CD4-positive, alpha-beta T cell treated with Interleukin-21 for 1 hour (primary cell): Measurements from ENCODE around the gene TRIM2.

Experiments
- DNase-seq: peaks from one replicate; pipeline ENCODE4 v3.0.0-alpha.2; 2020

Gene TRIM2

DNA sequence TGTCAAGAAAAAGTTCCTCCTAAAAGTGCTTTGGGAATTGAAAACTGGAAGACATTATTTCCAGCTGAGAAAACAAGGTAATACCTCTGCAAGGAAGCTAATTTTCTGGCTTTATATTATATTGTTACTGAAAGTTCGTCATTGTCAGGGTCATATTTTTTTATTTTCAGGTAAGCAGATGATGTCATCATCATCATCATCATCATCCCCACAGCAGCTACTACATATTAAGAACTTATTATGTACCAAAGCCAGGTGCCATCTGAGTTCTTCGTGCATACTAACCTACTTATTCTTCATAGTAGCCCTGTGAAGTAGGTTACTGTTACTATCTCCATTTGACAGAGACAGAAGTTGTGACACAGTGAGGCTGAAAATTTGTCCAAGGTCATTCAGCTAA lies 87.3 kb downstream of the TRIM2 start:
- DNase-seq = no peak

DNA sequence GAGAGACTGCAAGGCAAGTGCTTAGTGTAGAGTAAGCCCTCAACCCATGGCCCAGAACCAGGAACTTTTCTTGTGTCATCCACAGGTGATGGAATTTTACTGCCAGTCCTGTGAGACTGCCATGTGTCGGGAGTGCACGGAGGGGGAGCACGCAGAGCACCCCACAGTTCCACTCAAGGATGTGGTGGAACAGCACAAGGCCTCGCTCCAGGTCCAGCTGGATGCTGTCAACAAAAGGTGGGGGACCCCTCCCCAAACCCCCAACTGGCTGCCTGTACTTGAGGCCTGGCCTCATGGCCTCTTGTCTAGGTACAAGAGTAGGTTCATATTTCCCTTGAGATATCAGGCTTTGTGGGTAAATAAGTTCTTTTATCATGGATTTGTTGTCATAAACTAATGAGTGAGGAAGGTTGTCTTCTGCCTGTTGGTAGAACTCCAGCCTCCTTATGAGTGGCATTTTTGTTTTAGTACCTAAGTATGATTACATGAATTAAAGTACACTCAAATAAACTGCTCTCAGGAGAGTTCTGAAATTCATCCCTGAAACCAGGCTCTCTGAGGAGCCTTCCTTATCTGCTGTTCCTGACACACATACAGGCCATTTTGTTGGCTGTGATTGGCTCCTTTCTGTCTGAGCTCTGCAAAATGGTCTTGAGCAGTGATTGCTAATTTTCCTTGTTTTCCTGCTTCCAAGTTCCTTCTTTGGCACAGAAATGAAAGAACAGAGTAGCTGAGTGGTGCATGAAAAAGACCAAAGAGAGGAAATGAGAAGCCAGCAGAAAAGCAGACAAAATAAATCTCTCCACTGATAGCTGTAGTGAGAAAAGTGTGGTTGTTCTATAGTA lies 88.9 kb downstream of the TRIM2 start:
- DNase-seq = no peak

DNA sequence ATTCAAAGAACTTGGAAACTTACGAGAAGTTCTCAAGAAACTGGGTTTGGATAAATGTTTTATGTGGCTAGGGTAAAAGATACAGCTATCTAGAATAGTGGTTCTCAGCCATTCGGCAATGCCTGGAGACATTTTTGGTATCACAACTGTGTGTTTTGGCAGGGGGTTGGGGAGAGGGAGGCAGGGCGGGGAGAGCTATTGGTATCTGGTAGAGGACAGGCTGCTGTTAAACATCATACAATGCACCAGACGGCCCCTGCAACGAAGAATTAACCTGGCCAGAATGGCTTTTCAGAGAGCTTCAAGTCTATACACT lies 89.5 kb downstream of the TRIM2 start:
- DNase-seq = no peak

DNA sequence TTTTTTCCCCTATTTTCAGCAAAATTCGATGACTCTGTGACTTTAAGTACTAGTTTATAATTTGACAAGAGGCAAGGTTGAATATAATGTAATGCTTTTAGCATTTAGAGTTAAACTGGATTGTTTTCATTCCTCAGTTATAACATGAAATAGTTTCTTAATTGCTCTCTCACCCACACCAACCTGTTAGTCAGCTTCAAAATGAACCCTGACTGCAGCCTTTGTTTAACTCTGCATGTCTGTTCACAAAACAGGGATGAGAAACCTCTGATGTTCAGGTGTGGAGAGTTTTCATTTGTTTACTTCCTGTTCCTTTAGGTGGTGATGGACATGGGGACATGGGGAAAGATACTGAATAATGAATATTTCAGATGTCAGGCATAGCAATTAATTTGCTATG lies 90.4 kb downstream of the TRIM2 start:
- no peak for DNase-seq

DNA sequence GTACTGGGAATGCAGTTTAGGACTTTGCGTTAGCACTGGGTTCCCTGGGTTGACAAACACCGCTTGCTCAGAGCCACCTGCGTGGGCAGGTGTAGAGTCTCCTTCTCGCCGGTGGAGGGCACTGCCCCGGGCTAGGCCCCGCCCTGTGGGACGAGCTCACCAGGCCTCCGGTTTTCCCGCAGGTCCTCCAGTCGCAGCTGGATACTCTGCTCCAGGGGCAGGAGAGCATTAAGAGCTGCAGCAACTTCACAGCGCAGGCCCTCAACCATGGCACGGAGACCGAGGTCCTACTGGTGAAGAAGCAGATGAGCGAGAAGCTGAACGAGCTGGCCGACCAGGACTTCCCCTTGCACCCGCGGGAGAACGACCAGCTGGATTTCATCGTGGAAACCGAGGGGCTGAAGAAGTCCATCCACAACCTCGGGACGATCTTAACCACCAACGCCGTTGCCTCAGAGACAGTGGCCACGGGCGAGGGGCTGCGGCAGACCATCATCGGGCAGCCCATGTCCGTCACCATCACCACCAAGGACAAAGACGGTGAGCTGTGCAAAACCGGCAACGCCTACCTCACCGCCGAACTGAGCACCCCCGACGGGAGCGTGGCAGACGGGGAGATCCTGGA lies 91.0 kb downstream of the TRIM2 start:
- DNase-seq = no peak

DNA sequence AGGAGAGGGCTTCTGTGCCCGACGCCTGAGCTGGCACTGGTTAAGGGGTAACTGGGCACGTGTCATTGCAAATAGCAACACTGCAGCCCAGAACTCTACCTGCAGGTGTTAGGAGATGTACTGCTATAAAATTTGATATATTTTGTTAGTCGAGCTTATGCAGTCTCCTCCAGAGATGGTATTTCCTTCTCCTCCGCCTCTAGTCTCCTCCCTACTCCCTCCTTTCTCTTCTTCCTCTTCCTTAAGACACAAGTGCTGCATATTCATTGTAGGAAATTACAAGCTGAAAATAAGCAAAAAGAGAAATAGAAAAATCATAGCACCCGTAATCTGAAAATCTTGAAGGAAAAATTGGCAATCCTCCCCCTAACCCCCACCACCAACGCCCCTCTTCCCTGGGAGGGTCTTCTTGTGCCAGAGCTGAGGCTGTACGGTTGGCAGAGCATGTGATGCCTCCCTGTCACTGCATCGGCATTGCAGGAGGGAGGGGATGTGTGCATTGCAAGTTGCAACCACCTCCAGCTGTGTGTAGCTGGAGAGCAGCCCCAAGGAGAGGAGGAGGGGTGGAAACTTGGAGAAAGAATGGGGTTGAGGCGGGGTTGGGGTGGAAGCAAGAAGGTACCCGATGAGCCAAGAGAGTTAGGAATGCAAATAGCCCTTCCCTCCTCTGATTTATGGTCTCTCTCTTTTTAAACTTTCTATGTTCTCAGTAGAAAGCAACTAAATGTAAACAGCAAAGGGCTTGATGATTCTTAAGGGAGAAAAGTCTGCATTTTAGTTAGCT lies 92.0 kb downstream of the TRIM2 start:
- no peak for DNase-seq

DNA sequence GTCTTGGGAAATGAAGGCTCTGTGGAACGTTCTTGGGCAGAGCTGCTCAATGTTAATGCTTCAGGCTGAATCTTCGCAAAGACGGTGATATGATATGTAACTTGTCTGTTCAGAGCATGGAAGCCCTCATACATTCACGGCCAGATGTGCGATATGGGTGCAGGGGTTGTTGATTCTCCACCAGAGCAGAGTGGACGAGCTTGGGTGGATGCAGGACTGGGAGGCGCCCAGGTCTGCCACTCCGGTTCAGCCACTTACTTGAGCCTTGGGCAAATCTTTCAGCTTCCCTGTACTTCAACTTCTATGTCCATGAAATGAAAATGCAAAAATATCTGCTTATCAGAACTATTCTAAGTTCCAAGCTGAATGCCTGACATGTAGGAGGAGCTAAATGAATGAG lies 92.9 kb downstream of the TRIM2 start:
- DNase-seq = no peak

DNA sequence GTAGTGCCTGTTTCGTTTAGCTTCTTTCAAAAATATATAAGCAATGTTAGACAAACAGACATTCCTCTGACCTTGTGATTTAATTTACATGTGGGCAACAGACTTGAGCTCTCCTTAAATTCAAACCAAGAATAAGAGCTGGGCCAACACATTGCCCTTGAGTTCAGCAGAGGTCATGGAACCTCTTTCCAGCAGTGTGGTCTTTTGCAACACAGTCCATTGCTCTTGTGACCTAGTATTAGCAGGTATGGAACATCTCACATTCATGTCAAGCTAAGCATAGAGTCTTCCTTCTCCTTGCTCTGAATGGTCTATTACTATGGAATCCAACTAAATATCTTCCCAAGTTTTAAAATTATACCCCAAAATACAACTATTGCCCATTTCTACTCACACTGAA lies 106.5 kb downstream of the TRIM2 start:
- DNase-seq = no peak

DNA sequence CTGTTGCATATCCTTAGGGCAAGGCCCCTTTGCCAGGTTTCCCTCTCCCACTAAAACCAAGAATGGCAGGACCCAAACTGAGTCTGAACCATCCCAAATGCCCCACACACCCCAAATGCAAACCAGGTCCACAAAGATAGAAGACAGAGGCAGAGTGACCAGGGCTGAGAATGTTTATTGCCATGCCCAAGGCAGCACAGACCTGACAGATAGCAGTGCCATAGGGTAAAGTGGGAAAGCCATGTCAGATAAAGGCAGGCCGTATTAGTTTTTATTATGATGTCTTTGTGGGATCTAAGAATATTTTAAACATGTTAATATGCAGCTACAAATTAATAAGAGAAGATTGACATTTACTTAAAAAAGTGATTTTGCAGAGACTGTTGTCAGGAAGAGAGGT lies 110.7 kb downstream of the TRIM2 start:
- no peak for DNase-seq

DNA sequence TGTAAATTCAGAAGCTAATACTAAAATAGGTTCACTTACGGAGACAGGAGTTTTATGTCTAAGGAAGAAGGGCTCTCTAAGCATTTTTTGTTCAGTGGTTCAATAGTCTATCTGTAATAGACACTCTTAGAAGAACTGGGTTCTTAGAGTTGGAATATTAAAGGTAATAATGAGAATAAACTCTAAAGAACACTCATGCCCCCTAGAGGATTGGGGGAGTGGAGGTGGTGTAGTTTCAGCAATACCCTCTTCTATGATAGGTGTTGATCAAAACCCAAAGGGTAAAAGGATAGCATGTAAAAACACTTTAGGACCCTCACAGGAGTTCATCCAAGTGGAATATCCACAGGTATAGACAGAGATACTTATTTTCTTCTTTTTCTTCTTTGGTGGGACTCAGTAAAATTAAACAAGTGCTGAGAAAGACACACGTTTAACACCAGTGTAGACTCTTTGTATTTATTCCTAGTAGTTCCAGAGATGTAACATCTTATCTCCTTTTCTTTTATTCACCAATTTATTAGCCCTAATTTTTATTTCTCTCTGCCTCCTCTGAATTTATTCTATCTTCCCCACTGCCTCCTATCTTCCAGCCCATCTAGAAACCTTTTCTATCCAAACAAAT lies 114.6 kb downstream of the TRIM2 start:
- DNase-seq = peak; percentile 53

DNA sequence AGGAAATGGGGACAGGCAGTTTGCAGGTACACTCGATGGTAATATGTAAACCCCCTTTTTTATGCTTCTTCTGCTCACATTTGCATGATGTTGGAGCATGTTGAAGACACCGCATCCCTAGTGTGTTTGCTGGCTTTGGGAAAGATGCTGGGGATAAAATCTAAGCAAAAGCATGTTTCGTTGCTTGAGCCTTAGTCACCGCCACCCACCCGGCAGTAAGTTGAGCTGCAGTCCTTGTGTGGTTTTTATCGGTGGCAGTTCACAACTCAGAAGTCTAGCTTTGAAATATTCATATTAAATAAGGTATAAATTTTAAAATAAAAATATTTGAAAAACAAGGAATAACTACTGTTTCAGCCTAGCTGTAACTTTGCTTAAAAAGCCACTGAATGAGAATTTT lies 118.5 kb downstream of the TRIM2 start:
- no peak for DNase-seq

DNA sequence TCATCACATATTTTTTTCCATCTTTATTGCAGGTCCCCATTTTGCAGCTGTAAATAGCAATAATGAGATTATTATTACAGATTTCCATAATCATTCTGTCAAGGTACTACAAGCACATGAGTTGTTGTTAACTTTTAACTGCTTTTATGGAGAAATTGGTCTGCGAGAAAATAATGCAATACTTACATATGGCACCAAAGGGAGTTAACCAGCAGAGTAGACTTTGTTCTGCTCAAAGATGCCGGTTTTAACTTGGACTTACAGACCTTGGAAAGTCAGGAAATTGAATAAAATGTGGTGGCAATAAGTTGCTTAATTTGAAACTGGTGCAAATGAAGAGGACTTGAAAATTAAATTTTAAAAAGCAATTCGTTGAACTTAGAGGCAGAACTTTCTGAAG lies 119.8 kb downstream of the TRIM2 start:
- DNase-seq = no peak

DNA sequence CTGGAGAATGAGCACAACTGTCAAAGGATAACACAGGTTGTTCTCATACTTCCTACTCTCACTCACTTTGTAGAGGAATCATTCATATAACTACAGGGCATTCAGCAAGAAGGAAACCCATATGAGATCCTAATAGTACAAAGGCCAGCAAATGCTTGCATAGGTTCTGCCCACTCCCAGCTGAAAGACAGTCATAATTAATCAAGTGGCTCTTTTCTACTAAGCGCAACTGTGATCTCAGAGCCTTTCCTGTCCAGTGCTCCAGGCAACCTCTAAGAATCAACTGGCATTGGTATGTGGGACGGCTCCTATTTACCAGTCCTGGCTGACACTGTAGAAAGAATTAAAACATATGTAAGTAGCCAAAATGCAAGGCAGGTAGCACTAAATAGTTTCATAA lies 121.3 kb downstream of the TRIM2 start:
- no peak for DNase-seq

DNA sequence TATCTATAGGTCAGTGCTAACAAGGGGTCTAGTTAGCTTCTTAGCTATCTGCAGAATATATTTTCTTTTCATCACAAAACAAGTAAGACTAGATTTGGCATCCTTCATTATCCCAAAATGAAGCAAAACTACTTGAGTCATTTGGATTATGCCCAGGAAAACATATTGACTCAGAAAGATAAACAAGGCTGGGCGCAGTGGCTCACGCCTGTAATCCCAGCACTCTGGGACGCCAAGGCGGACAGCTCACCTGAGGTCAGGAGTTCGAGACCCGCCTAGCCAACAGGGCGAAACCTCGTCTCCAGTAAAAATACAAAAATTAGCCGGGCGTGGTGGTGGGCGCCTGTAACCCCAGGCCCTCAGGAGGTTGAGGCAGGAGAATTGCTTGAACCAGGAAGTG lies 122.3 kb downstream of the TRIM2 start:
- DNase-seq = no peak

DNA sequence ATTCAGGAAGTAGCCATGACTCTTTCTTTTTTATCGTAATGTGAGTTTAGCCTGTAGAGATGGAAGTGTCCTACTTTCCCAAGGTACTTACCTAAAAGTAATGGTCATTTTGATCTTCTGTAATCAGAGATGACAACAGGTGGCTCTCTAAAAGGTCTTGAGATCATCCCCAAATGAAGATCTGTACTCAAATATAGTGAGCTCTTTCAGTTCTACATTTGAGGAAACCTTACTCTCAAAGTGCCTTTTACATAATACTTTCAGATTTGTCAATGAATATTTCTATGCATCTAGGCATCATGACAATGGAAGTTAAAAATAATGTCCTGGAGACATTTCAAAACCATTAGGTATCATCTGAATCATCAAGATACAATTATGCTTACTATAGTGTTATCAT lies 123.0 kb downstream of the TRIM2 start:
- no peak for DNase-seq

DNA sequence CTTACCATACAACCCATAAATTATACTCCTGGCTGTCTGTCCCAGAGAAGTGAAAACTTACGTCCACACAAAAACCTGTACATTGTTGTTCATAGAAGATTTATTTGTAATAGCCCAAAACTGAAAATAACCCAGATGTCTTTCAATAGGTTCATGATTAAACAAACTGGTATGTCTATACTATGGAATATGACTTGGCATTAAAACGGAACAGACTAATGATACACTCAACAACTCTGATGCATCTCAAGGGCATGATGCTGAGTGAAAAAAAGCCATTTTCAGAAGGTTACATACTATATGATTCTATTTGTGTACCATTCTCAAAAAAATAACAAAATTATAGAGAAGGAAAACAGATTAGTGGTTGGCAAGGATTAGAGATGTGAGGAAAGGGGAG lies 128.7 kb downstream of the TRIM2 start:
- DNase-seq = no peak

DNA sequence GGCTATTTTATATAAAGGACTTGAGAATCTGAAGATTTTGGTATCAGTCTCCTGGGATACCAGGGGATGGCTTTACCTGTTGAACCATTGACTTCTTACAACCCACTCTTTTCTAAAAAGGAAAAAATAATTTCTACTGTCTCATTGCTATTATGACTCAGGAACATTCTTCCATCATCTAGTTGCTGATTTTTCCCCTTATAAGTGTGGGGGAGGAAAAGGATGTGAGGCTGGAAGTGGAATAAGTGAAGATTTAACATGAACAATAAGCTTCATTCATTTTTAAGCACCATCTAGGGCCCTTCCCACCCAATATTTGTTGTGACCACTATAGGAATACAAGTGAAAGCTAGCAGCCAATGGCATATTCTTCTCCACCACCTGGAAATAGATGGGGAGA lies 129.6 kb downstream of the TRIM2 start:
- DNase-seq = no peak

DNA sequence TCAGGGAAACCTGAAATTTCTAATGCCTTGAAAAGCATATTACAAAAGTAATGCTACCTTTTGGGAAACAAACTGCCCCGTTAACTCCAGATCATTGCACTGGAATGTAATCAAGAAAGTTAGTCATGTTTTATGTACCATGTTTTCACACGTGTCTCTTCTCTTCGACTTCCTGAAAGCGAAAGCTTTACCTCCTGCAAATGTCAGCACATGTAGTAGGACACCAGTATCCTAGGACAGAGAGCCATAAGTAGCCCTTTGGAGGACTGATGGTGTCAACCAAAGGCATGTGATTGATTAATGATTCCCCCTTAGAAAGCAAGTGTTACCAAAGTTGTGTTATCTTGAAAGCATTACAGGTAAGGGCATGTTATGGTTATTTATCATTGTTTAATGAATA lies 131.4 kb downstream of the TRIM2 start:
- DNase-seq = no peak

DNA sequence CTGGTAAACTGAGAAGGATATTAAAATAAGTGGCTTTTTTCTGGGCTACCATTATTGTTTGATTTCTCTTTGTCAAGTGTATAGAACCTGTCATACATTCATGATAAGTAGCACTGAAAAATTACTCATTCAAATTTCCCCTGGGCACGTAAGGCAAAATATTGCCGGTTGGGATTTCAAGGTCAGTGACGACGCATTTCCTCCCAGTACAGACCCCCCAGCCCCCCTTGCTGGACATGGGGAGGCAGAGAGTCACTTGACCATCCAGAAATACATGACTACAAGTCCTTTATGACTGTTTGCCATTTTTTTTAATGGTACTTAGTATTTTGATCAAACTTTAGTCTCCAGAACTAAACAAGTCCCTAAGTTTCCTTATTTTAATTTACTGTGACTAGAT lies 133.4 kb downstream of the TRIM2 start:
- DNase-seq = no peak

DNA sequence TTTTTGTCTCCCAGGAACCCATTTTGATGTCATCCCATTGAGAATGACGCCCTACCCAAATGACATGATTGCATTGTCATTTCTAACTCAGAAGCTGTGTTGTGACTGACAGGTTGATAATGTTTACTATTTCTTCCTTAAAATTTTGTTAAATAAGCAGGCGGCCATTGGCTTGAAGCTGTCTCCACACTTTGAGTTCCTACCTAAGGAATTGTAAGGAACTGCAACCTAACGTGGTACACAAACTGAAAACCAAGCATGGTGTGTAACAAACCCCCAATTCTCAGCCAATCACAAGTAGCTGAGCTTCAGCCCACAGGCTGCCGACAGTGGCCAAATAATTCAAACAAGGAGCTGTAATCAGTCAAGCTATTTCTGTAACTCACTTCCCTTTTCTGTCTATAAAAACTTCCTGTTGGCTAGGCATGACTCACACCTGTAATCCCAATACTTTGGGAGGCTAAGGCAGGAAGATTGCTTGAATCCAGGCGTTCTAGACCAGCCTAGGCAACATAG lies 137.4 kb downstream of the TRIM2 start:
- DNase-seq = no peak

DNA sequence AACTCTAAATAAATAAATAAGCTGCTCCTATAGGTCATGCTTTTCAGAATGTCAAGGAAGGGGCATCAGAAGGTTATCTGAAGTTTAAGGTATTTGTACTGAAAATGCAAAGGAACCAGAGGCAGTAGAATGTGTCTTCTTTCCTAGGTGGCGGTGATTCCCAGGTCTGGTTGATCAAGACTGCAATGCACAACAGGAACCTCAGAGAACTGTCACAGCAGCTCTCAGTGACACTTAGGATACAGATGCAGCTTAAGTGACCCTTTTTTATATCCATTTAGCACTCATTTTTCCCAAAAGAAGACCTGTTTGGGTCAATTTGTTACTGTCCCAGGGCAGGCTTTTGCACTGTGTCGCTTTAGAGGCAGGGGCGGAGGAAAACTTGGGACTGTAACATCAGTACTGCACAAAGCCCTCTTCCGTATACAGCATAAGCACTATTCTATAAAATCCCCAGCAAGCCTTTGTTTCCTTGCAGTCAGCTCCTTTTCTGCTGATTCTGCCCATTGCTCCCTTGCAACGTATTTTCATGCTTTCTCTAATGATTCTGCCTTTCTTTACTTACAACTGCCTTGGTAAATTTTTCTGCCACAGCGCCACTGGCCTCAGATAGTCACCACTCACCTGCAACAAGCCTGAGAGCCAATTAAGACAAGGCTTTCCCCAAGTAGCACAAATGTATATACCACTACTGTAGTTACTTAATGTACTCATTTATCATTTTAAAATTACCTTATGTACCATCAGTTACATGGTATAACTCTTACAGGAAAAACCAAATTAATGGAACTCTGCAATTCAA lies 138.7 kb downstream of the TRIM2 start:
- no peak for DNase-seq

DNA sequence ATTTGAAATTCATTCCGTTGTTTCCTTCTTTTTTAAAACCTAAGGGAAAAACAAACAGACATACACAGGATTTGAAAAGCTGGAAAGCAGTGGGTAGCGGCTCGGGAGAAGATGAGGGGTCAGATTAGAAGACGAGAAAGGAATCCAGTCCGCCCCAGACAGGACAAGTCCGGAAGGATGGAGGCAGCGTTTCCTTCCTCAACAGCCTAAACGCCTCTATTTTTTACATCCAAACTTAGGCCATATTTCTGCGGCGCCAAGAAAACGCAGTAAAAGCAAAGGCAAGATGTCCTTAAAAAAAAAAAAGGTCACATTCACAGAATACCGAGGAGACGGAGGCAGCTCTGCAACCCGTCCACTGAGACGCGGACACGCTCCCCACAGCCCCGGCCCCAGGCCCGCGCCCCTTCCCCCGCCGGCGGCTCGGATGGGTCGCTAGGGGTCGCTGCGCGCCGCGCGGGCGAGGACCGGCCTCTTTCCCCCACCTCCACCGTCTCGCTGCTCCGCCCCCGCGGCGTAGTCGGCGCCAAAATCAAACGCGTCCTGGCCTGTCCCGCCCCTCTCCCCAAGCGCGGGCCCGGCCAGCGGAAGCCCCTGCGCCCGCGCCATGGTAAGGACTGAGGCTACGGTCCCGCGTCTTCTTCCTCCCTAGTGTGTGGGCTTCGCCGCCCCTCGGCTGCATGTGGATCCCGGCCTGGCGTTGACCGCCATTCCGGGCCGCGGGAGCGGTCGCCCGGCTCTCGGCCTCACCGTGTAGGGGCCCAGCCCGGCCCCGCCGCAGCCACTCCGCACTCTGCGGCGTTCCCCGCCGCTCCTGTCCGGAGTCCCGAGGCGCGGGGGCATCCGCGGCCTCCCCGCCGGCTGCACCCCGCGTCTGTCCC lies 140.1 kb downstream of the TRIM2 start, which contains the start of gene MND1:
Gene MND1 (plus strand): TSS at position 558 of the 881 bp plus-strand sequence. CDS start 50 bp downstream, at position 608.
- peak; percentile 90 for DNase-seq
